Panc1 (cell line): ENCODE measurements around the gene CD34. TPM values are rescaled to one million over a fixed set of nuclear protein-coding genes. Genes with fewer than 3 reads are reported as not detected.

Source experiments
- ATAC-seq: fragments of 200-7000 bp; cut with Tn5 transposase; 2 replicates; pipeline ENCODE4 v1.9.1; 2020; ENCODE audit warnings: mild to moderate bottlenecking, moderate library complexity
- BruUV-seq: library from RNA; stranded (reverse); fragments of 400-500 nt; replicated peaks from 2 replicates; lab custom pipeline; 2021; lab: Mats Ljungman, UMichigan
- CTCF ChIA-PET: fragments of 300-600 bp; sonication (Branson Sonifier 250); formaldehyde crosslinking; loops from one replicate; lab custom pipeline; 2022; ENCODE audit warnings: antibody characterized with exemption; lab: Charles Lee
- POLR2A ChIA-PET: fragments of 300-600 bp; sonication (Branson Sonifier 250); formaldehyde crosslinking; loops from one replicate; lab custom pipeline; 2022; ENCODE audit warnings: antibody characterized with exemption; lab: Charles Lee
- DNase-seq: peaks from one replicate; pipeline ENCODE4 v3.0.0-alpha.2; 2010; ENCODE audit warnings: low read depth, low spot score
- H3K27ac ChIP-seq: 2 replicates; pipeline ENCODE4 v1.5.1; 2011; ENCODE audit warnings: mild to moderate bottlenecking, low read length, inconsistent platforms
- H3K27me3 ChIP-seq: fragments of 200-500 bp; sonication (Bioruptor generic); 2 replicates; pipeline ENCODE4 v1.6.0; 2014; ENCODE audit warnings: low read length, inconsistent platforms; ENCODE audit not compliant: control insufficient read depth, insufficient read depth
- H3K36me3 ChIP-seq: fragments of 200-500 bp; sonication (Bioruptor generic); 2 replicates; pipeline ENCODE4 v1.5.1; 2014; ENCODE audit warnings: inconsistent platforms, mild to moderate bottlenecking, low read length, moderate library complexity; ENCODE audit not compliant: control insufficient read depth, insufficient read depth
- H3K4me1 ChIP-seq: 2 replicates; pipeline ENCODE4 v1.5.1; 2011; ENCODE audit warnings: inconsistent platforms, mild to moderate bottlenecking, low read length, moderate library complexity; ENCODE audit not compliant: control insufficient read depth, insufficient read depth
- H3K4me3 ChIP-seq, 2 experiments: 2 replicates each; pipeline ENCODE4 v1.5.1; 2011 to 2012; ENCODE audit warnings: low read depth in 2 of 2, low read length in 2 of 2, mild to moderate bottlenecking in 2 of 2, inconsistent platforms in 1 of 2, moderate library complexity in 1 of 2
- H3K9me3 ChIP-seq: fragments of 200-500 bp; sonication (Bioruptor generic); 2 replicates; pipeline ENCODE4 v1.5.1; 2014; ENCODE audit warnings: low read depth, mild to moderate bottlenecking, inconsistent platforms, low read length, moderate library complexity; ENCODE audit not compliant: control insufficient read depth, insufficient read depth
- POLR2AphosphoS5 ChIP-seq: IDR thresholded peaks from 2 replicates; pipeline ENCODE4 v1.6.1; 2012; ENCODE audit warnings: mild to moderate bottlenecking, low read depth, low read length, moderate library complexity
- SIN3A ChIP-seq: IDR thresholded peaks from 2 replicates; pipeline ENCODE4 v1.6.1; 2012; ENCODE audit warnings: low read depth, mild to moderate bottlenecking, low read length, moderate library complexity, borderline replicate concordance; ENCODE audit not compliant: insufficient read depth
- TCF7L2 ChIP-seq: IDR thresholded peaks from 2 replicates; pipeline ENCODE4 v1.6.1; 2011; ENCODE audit warnings: mild to moderate bottlenecking, low read depth, low read length, inconsistent platforms
- in situ Hi-C: cut with HindIII; loops from 2 replicates; pipeline ENCODE4 v1.10.0; 2016; ENCODE audit warnings: low sequenced_read_pairs, low pct_unique_long_range_greater_than_20kb
- intact Hi-C: fragments of 100-400 bp; cut with micrococcal nuclease; formaldehyde crosslinking; loops from one replicate; pipeline ENCODE4 v1.10.0; 2022; ENCODE audit not compliant: unreplicated experiment
- total RNA-seq: library from RNA; stranded (reverse); gene quantifications from one replicate; pipeline ENCODE4 v1.2.1, GENCODE V29; 2021; ENCODE audit not compliant: unreplicated experiment
- TF ChIP-seq, protein P1 (sequence below): fragments of 450-650 bp; IDR thresholded peaks from 2 replicates; pipeline ENCODE4 v1.5.1; 2017; ENCODE audit warnings: mild to moderate bottlenecking
- TF ChIP-seq, protein P2 (sequence below), 2 experiments: IDR thresholded peaks; 2 replicates each; pipeline ENCODE4 v1.6.1; 2011 to 2012; ENCODE audit warnings: low read depth in 2 of 2, control low read depth in 1 of 2, low read length in 1 of 2, mild to moderate bottlenecking in 1 of 2, moderate library complexity in 1 of 2; ENCODE audit not compliant: insufficient read depth in 1 of 2

The CD34 gene
- total RNA-seq, 1 experiment from 2014 or later: 0.15 TPM

DNA sequence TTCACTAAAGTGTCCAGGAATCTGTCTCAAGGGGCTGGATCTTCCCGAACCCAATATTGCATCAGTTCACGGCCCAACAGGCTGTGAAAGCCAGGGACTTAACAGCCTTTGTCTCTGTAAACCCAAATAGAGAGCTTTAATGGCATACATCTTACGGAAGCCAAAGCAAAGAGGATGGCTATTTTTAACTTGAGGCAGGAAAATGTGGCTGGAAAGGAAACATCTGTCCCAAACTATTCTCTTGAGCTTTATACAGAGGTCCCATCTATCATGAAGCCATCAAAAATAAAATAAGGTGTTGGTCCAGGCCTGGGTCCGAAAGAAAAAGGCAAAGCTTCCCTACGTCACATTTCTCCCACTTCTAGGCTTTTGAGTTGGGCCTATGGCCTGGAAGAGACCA lies 7.7 kb upstream of the CD34 start:
- DNase-seq: no peak
- in situ Hi-C loops: no loop called here
- BruUV-seq: no TSS peak
- TF ChIP-seq, protein P1, sequence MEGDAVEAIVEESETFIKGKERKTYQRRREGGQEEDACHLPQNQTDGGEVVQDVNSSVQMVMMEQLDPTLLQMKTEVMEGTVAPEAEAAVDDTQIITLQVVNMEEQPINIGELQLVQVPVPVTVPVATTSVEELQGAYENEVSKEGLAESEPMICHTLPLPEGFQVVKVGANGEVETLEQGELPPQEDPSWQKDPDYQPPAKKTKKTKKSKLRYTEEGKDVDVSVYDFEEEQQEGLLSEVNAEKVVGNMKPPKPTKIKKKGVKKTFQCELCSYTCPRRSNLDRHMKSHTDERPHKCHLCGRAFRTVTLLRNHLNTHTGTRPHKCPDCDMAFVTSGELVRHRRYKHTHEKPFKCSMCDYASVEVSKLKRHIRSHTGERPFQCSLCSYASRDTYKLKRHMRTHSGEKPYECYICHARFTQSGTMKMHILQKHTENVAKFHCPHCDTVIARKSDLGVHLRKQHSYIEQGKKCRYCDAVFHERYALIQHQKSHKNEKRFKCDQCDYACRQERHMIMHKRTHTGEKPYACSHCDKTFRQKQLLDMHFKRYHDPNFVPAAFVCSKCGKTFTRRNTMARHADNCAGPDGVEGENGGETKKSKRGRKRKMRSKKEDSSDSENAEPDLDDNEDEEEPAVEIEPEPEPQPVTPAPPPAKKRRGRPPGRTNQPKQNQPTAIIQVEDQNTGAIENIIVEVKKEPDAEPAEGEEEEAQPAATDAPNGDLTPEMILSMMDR: no peak
- TF ChIP-seq TCF7L2 (no peak), SIN3A (no peak), POLR2AphosphoS5 (no peak)
- TF ChIP-seq, protein P2, sequence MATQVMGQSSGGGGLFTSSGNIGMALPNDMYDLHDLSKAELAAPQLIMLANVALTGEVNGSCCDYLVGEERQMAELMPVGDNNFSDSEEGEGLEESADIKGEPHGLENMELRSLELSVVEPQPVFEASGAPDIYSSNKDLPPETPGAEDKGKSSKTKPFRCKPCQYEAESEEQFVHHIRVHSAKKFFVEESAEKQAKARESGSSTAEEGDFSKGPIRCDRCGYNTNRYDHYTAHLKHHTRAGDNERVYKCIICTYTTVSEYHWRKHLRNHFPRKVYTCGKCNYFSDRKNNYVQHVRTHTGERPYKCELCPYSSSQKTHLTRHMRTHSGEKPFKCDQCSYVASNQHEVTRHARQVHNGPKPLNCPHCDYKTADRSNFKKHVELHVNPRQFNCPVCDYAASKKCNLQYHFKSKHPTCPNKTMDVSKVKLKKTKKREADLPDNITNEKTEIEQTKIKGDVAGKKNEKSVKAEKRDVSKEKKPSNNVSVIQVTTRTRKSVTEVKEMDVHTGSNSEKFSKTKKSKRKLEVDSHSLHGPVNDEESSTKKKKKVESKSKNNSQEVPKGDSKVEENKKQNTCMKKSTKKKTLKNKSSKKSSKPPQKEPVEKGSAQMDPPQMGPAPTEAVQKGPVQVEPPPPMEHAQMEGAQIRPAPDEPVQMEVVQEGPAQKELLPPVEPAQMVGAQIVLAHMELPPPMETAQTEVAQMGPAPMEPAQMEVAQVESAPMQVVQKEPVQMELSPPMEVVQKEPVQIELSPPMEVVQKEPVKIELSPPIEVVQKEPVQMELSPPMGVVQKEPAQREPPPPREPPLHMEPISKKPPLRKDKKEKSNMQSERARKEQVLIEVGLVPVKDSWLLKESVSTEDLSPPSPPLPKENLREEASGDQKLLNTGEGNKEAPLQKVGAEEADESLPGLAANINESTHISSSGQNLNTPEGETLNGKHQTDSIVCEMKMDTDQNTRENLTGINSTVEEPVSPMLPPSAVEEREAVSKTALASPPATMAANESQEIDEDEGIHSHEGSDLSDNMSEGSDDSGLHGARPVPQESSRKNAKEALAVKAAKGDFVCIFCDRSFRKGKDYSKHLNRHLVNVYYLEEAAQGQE (IDR thresholded peaks at IDR 0.05; ENCODE audit: insufficient read depth in 1 of 2, low read depth in 2 of 2, low read length in 1 of 2): no peak
- Histone ChIP-seq H3K27me3 (peaks cover 5% of the 10 kb centered on the region), H3K36me3 (no peaks in the 10 kb centered on the region), H3K9me3 (no peaks in the 10 kb centered on the region), H3K4me1 (no peaks in the 10 kb centered on the region), H3K27ac (no peak overlapping the region), H3K4me3 (no peak overlapping the region)
- ChIA-PET CTCF (interaction anchor here (0.5 kb wide), 1 partner anchor 25 kb away, joined by 12 read pairs; no protein-coding TSS in a partner anchor), POLR2A (no interaction called here)
- intact Hi-C loops: no loop called here
- no peak for ATAC-seq

- no peak overlapping the region for H3K27ac ChIP-seq
- DNase-seq (no peak), ATAC-seq (no peak)
- intact Hi-C loops: no loop called here
- H3K36me3 ChIP-seq: no peaks in the 10 kb centered on the region
- H3K27me3 ChIP-seq: peaks cover 5% of the 10 kb centered on the region
- in situ Hi-C loops: no loop called here
- ChIA-PET POLR2A (no interaction called here), CTCF (interaction anchor here (0.5 kb wide), 1 partner anchor 26 kb away, joined by 12 read pairs; no protein-coding TSS in a partner anchor)
- TF ChIP-seq, protein P1: no peak
- no peak overlapping the region for H3K4me3 ChIP-seq
- BruUV-seq: no TSS peak
- H3K4me1 ChIP-seq: no peaks in the 10 kb centered on the region
- H3K9me3 ChIP-seq: no peaks in the 10 kb centered on the region
Measured at GRCh38 chr1:207918011-207918410, 7.1 kb upstream of the CD34 start.
